ENCODE data around the gene GABRP.

GRCh38 chr5:170819824-170820223 lies 36.3 kb downstream of the GABRP start:
- TF ChIP-seq, protein P1, sequence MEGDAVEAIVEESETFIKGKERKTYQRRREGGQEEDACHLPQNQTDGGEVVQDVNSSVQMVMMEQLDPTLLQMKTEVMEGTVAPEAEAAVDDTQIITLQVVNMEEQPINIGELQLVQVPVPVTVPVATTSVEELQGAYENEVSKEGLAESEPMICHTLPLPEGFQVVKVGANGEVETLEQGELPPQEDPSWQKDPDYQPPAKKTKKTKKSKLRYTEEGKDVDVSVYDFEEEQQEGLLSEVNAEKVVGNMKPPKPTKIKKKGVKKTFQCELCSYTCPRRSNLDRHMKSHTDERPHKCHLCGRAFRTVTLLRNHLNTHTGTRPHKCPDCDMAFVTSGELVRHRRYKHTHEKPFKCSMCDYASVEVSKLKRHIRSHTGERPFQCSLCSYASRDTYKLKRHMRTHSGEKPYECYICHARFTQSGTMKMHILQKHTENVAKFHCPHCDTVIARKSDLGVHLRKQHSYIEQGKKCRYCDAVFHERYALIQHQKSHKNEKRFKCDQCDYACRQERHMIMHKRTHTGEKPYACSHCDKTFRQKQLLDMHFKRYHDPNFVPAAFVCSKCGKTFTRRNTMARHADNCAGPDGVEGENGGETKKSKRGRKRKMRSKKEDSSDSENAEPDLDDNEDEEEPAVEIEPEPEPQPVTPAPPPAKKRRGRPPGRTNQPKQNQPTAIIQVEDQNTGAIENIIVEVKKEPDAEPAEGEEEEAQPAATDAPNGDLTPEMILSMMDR (IDR thresholded peaks at IDR 0.05 in 4 of 5, conservative IDR thresholded peaks at IDR 0.05 in 1 of 5) = no peak
- TF ChIP-seq POLR2A (IDR thresholded peaks at IDR 0.05) = no peak

All from gastrocnemius medialis (tissue), 4 donors.